Measurements from ENCODE around the gene ERBB4. TPM values are rescaled to one million over a fixed set of nuclear protein-coding genes. Genes with fewer than 3 reads are reported as not detected.

Gene ERBB4
- total and polyA plus RNA-seq, 2 of the 8 experiments (the other 6 are each of a cell fraction or from before 2014, with no cell fraction given) = 0.34 to 1.3 TPM

DNA sequence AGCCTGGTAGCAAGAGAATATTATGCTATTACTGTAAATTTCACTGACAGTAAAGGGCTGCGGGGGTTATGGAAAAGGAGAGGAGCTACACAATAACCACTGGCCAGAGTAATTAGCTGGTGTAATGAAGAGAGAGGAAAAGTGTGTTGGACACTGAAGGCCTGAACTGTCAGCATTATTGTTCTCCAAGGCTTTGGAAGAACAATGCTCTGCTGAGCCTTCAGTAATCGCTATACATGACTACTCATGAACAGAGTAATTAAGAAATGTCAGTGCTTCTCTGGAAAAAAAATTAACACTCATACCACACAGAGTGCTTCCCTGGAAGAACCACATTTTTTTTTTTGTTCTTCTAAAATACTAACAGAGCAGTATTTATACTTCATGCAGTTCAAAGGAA is 1050.9 kb downstream of the ERBB4 start:
- 89% methylated on average over 2 of the region's 2 CpGs; no CpG with 5 or more reads in 1 of the 2 experiments for WGBS, 2 experiments (ENCODE audit: extremely low coverage in 1 of 2, insufficient coverage in 1 of 2, insufficient read length in 1 of 2, insufficient replicate concordance in 2 of 2, low coverage in 1 of 2, low lambda C conversion rate in 2 of 2, missing lambda C conversion rate in 1 of 2)
- Histone ChIP-seq H3K4me1 (replicated peaks in 1 of 4; ENCODE audit: control insufficient read depth in 3 of 4, insufficient read depth in 4 of 4, low read length in 3 of 4) (no peaks in the 10 kb centered on the region), H3K4me2 (ENCODE audit: insufficient read depth in 1 of 2, low read depth in 2 of 2, low read length in 2 of 2) (no peak overlapping the region), H2BK120ac (replicated peaks; ENCODE audit: low read depth, low read length) (no peak overlapping the region), H4K8ac (ENCODE audit: extremely low read depth, insufficient read depth, low read length) (no peak overlapping the region), H3K79me1 (ENCODE audit: low read depth, low read length) (no peaks in the 10 kb centered on the region), H2AFZ (ENCODE audit: low read length) (no peak overlapping the region), H3K4ac (replicated peaks; ENCODE audit: insufficient read length, low read depth, low read length) (no peak overlapping the region), H4K5ac (ENCODE audit: insufficient read length, low read depth, low read length) (no peak overlapping the region), H3K36me3 (ENCODE audit: control insufficient read depth in 2 of 4, insufficient read depth in 4 of 4, low read length in 3 of 4) (no peaks in the 10 kb centered on the region), H3K14ac (ENCODE audit: insufficient read length) (no peak overlapping the region), H3K56ac (replicated peaks; ENCODE audit: insufficient read length, low read depth, low read length) (no peak overlapping the region), H2BK20ac (ENCODE audit: low read length) (no peak overlapping the region), H3K18ac (ENCODE audit: extremely low read depth, low read length) (no peak overlapping the region), H3K9ac (replicated peaks in 1 of 4; ENCODE audit: extremely low read depth in 1 of 4, low read depth in 3 of 4, low read length in 3 of 4) (no peak overlapping the region), H3K9me3 (ENCODE audit: insufficient read depth in 2 of 2, low read depth in 1 of 2, low read length in 1 of 2) (no peaks in the 10 kb centered on the region), H4K20me1 (replicated peaks in 1 of 2; ENCODE audit: control insufficient read depth in 1 of 2, insufficient read depth in 2 of 2, low read length in 2 of 2) (no peaks in the 10 kb centered on the region), H3K27ac (ENCODE audit: low read depth, low read length) (no peak overlapping the region), H3K23me2 (ENCODE audit: low read depth, low read length) (no peaks in the 10 kb centered on the region), H3K23ac (ENCODE audit: insufficient read length) (no peak overlapping the region), H2BK12ac (ENCODE audit: low read depth, low read length) (no peak overlapping the region), H2BK15ac (ENCODE audit: low read length) (no peak overlapping the region), H3K27me3 (replicated peaks in 1 of 4; ENCODE audit: control insufficient read depth in 3 of 4, extremely low read depth in 1 of 4, insufficient read depth in 3 of 4, low read length in 3 of 4) (no peaks in the 10 kb centered on the region), H3K4me3 (ENCODE audit: extremely low read depth in 1 of 4, insufficient read depth in 2 of 4, low read depth in 3 of 4, low read length in 4 of 4) (no peak overlapping the region), H3K79me2 (ENCODE audit: control insufficient read depth in 1 of 2, insufficient read depth in 2 of 2, low read length in 2 of 2) (no peaks in the 10 kb centered on the region), H2BK5ac (ENCODE audit: low read depth, low read length) (no peak overlapping the region), H2AK5ac (ENCODE audit: low read depth, low read length) (no peak overlapping the region), H4K91ac (replicated peaks; ENCODE audit: insufficient read length, low read length) (no peak overlapping the region)
- TF ChIP-seq CTCF (IDR thresholded peaks at IDR 0.05; ENCODE audit: control extremely low read depth in 1 of 3, insufficient read depth in 1 of 3, low read depth in 1 of 3, low read length in 3 of 3) = no peak
- no peak for TF ChIP-seq RNF2 (IDR thresholded peaks at IDR 0.05; ENCODE audit: borderline replicate concordance, low read depth, low read length, missing control alignments, poor library complexity, severe bottlenecking)
- TF ChIP-seq SAP30 (IDR thresholded peaks at IDR 0.05; ENCODE audit: insufficient read depth, insufficient replicate concordance, low read length) = no peak
- no peak for TF ChIP-seq JUND (IDR thresholded peaks at IDR 0.05; ENCODE audit: low read length)
- TF ChIP-seq FOSL1 (IDR thresholded peaks at IDR 0.05; ENCODE audit: insufficient read depth, low read depth, low read length) = no peak
- no peak for TF ChIP-seq BRCA1 (IDR thresholded peaks at IDR 0.05; ENCODE audit: low read depth, low read length)
- TF ChIP-seq TEAD4 (IDR thresholded peaks at IDR 0.05; ENCODE audit: low read depth, low read length) = no peak
- TF ChIP-seq GTF2F1 (IDR thresholded peaks at IDR 0.05; ENCODE audit: borderline replicate concordance, low read depth, low read length) = no peak
- no peak for TF ChIP-seq RBBP5 (IDR thresholded peaks at IDR 0.05; ENCODE audit: borderline replicate concordance, low read depth, low read length)
- TF ChIP-seq MAFK (IDR thresholded peaks at IDR 0.05; ENCODE audit: low read depth, low read length) = no peak
- CTCF ChIA-PET (ENCODE audit: partially characterized antibody) = interaction anchor here (3.1 kb wide), 1 partner anchor 32 kb away, joined by 12 read pairs; no protein-coding TSS in a partner anchor
- POLR2A ChIA-PET (ENCODE audit: partially characterized antibody) = no interaction called here
- DNase-seq (ENCODE audit: low read depth in 1 of 2, low spot score in 2 of 2) (no peak), FAIRE-seq (no peak)
